Activated CD8-positive, alpha-beta memory T cell treated with anti-CD3 and anti-CD28 coated beads for 4 hours (primary cell): Measurements from ENCODE around the gene KSR1.
"Not testable (repeated sequence)": the region's sequence is repeated elsewhere in the genome, so short reads cannot be mapped to it uniquely, and the experiment has no call there.

Source experiments
- DNase-seq, 2 donors: peaks; one replicate each; pipeline ENCODE4 v3.0.0-alpha.2; 2020; ENCODE audit warnings: low read depth in 2 of 2

Gene KSR1

DNA sequence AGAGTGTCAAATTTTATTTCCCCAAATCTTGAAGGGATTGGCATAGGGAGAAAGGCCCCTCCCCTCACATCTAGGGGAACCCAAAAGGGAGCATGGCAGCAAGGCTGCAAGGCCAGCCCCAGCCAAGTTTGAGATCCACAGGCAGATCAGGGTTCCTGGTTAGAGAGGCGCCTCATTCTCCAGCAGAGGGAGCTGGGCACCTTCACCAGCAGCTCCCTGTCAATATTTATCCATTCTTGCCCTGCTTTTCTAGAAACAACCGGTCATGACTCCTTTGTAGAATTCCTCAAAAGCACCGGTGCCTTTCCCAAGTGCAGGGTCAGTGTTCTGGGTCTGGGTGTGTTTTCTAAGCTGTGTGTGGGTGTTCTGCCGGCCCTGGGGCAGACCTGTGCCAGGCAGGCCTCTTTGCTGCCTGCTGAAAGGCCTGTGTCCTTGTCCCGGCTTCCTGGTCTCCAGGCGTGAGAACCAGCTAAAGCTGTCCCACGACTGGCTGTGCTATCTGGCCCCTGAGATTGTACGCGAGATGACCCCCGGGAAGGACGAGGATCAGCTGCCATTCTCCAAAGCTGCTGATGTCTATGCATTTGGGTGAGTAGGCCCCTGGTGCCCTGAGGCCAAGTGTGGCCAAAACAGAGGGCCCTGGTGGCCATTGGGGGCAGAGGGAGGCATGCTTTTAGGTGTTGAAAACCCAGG lies 153.5 kb downstream of the KSR1 start:
- DNase-seq, result no peak

DNA sequence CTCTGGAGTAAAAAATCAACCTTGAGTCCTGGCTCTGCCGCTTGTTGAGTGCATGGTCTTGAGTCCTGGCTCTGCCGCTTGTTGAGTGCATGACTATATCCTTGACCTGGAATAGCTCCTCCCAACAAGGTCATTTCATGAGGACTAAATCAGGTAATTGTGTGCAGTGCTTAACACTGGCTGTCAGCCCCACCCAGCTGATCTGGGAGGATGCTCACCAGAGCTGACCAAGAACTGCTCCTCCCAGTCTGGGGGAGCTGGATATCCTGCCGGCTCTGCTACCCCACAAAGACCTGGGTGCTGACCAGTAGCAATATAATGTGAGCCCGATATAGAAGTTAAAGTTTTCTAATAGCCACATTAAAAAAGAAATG lies 154.0 kb downstream of the KSR1 start:
- DNase-seq, result no peak

DNA sequence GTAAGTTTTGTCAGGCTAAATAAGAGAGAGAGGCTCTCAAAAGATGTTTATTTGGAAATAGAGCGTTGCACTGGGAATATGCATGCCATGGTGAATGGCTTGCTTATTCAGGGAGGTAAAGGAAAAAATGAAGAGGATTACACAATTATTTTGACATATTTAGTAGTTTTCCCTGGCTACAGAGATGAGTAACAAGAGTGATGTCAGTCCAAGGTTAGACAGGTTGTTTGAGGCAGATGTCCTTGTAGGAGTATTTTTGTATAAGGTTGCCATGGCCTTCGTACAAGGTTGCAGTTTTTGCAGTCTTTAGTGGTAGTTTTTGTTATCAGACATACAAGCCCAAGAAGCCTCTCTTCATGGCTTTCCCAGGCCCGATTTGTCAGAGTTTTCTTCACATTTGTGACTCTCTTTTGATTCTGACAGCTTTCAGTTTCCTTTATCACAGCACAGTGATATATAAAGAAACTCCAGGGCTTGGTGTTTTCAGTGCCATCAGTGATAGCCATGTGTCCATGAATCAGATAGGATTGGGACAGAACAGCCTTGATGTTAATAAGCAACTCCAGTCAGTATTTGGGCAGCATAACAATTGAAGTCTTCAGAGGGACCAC lies 156.0 kb downstream of the KSR1 start:
- DNase-seq, result no peak

DNA sequence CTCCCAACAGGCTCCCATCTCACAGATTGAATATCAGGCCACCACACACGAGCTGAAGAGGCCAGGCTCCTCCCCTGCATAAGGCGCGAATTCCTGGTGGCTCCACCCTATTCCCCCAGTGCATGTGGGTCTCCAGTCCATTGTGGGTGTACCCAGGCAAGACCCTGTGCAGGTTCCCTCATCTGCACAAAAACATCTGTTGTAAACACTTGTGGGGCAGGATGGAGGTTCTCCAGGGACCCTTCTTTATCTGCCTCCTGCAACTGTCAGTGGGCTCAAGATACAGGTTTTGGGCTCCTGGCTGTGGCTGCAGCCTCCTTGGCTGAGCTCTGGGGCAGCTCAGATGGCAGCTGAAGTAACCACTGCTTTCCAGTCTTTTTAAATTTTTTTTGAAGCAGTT lies 157.2 kb downstream of the KSR1 start:
- DNase-seq, result no peak

DNA sequence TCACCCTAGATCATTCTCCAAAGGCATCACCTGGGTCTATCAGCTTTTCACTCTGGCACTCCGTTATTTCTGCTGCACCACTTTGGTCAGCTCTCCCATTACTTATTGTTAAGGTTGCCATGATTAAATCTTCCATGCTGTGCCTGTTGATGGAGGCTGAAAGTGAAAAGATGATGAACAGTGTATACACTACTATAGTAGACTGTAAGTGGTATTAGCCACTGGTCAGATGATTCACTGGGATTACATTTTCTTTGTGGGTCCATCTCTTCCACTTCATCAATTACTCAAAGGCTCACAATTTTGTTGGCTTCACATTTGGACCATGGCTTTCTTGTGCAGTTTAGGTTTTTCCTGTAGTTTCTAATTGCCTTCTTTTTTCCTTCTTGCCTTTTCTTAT lies 158.9 kb downstream of the KSR1 start:
- DNase-seq, result no peak

DNA sequence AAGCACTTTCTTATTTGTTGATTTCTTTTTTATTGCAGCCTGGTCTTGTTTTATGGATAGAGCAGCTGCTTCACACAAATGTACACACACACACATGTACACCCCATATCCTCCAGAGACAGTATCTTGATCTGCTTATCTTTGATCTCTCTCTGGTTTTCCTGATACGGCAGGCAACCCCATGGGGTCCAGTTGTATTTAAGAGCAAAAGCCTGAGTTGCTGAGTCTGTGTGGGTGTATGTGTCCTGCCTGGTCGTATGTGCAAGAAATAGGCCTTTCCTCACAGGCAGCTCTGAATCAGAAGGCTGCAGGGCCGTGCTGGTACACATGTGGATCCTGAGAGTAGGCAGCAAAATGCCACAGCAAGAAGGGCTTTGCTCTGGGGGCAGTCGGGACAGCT lies 160.2 kb downstream of the KSR1 start:
- DNase-seq, result no peak

DNA sequence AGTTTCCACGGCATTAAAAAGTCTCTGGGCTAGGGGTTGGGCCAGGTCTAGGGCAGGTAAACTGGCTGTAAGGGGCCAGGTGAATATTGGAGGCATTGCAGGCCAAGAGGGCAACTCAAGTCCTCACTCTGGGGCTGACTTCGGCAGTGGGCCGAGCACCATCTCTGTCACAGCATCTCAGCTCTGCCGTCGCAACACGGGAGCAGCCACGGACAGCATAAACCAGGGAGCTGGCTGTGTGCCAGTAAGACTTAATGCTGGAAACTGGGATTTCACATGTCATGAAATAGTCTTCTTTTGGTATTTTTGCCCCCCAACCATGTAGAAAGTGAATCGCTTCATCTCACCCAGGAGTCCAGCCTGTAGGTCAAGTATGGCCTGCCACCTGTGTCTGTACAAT lies 162.2 kb downstream of the KSR1 start:
- DNase-seq, result no peak

DNA sequence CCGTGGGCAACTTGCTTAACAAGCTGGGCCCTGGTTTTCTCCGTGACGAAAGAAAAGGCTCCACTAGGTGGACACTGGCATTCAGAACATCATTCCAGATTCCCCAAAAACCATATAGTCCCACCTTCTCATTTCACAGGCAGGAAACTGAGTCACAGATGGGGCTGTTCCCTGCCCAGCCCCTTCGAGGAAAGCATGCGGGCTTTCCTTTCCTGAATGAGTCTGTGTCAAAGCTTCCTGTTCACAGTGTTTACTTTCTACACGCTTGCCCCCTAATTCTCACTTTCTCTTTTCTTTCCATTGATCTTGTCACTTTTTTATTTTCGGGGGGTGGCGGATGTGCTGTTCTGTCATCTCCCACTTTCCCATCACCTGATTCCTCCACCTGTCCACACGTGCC lies 164.5 kb downstream of the KSR1 start:
- no peak for DNase-seq

DNA sequence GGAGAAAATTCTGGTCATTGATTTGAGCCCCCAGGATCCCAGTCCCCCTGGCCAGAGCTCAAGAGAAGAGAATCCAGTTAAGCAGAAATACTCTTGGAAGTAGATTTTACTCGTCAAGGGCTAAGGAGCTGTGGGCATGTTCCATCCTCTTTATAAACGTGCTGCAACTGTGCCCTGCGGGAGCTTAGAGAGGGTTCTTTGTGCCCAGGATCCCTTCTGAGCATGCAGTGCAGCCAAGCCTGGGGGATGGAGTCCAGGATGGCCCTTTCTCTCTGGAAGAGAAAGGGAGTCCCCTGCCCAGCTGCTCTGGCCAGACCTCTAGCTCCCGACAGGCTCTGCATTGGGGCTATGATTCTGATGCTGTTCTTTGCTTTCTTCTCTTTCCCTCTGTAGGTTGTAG lies 165.3 kb downstream of the KSR1 start:
- DNase-seq, result no peak

DNA sequence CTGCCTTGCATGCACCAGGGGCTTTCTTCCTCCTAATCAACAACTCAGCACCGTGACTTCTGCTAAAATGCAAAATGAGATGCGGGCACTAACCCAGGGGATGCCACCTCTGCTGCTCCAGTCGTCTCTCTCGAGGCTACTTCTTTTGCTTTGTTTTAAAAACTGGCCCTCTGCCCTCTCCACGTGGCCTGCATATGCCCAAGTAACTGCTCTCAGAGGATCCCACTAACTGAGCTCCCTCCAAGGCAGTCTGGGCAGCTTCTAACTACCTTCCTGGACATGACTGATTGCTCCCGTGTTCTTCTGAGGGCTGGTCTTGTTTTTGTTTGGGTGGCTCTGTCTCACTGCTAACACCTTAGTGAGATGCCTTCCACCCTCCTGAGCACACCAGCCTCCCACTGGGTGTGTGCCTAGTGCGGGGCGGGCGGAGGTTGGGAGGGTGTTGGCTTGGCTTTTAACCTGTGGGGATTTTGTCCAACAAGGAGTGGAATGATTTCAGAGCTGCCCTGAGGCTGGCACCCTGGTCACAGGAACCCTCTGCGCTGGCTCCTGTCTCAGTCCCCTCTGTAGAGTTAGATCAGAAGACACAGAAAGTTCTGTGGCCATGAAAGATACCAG lies 165.8 kb downstream of the KSR1 start:
- DNase-seq, result no peak

DNA sequence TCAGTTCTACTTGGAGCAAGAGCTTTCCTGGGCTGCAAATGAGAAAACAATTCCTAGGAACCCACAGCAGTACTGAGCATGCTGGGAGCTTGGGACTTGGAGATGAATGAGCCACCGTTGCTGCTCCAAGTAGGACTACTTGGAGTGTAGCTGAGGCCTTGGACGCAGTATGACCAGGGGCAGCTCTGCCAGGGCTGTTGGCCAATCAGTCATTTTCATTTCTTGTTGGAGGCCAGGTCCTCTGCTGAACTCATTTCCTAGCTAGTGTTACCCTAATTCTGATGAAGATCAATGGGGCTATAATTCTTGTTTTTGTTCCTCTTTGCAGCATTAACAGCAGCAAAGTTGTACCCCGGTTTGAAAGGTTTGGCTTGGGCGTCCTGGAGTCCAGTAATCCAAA lies 166.7 kb downstream of the KSR1 start:
- no peak for DNase-seq

DNA sequence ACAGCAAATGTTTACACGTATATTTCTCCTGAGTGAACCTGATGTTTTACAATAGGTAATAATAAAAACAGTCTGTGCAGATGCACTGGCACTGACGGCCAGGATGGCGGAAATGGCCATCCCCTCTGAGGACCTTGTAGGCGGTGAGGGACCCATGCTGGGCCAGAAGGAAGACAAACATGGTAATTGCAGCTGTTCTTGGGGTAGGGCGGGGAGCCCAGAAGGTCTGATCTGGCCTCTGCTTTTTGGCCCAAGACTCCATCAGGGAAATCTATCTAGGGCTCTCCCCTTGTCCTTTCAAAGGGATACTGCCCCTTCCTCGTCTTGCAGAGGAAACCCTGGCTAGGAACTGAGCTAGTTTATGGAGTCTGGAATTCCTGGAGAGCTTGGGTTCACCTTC lies 167.4 kb downstream of the KSR1 start:
- no peak for DNase-seq

DNA sequence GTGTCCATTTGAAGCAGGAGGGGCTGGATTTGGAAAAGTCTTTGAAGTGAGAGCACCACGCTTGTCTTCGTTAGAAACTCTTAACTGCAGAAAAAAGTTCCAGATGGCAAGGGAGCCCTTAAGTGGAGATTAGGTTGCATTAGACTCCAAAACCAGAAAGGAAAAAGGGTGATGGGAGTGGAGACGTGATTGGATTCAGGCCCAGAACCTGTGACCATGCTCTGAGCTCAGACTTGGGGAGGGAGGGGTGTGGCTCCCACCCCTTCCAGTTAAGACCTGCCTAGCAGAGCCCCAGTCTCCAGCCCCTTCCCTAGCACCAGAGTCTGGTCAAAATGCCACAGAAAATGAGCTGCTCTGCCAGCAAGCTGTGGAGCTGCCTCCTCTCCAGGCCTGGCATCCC lies 168.3 kb downstream of the KSR1 start:
- no peak for DNase-seq

DNA sequence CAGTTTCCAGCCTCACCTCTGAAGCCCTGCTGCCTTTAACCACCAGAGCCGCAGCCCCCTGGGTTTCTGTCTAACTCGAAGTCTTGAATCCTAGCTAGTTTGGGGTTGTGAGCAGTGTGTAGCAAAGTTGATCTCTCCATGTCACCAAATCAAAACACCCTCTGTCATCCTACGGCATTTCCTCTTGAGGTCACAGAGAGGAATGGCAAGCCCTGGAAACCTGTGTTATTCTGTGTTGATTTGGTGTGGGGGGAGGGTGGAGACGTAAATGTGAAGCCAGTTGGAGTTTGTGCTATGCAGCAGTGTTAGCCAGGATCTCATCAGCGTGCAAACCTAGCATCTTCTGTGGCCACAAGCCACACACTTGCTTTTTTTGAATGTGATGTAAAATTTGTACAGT lies 169.6 kb downstream of the KSR1 start:
- no peak for DNase-seq

DNA sequence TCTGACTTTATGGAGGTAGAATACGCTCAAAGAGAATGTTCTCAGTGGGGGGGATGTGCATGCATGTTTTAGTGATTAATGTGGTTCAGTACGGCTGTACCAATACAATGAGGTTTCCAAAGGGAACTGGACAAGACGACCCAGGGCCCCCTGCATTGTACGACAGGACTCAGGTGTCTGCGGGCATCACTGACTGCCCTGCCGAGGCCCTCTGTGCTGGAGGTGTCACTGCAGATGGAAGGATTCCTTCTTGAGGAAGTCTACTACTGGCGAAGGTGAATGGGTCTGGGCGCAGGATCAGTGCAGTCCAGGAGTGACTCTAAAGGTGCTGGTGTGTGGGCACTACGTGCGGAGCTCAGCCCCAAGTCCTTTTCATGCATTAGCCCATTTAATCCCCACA lies 171.3 kb downstream of the KSR1 start:
- no peak for DNase-seq

DNA sequence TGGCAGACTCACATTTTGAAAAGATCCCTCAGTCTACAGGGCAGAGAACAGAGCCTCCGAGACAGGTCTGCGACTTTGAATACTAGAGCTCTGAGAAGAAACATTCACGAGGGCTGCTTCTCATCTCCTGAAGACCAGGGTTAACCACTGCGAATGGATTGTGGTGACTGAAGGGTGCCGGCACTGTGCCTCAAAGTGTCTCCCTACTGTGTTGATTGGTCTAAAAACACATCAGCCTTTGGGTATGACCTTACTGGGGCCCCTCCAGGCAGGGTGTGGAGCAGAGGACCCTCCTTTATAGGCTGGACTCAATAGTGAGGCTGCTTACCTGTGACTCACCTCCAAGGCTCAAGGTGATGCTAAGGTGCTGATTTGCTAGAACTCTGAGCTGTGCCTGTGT lies 172.1 kb downstream of the KSR1 start:
- no peak for DNase-seq

DNA sequence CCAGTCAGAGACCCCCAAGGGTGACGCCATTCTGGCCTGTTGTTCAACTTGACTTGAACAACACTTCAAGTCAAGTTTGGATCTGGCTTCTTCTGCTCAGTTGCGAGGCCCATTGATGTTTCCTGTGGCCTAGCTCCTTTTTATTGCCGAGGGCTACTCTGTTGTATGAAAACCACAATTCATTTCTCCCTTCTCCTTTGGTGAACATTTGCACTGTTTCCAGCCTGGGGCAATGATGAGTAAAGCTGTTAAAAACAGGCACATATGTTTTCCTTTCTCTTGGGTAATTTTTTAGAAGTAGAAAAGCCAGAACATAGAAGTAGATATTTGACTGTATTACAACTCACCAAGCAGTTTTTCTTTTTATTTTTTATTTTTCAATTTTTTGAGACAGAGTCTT lies 173.0 kb downstream of the KSR1 start:
- DNase-seq, result not testable (repeated sequence)

DNA sequence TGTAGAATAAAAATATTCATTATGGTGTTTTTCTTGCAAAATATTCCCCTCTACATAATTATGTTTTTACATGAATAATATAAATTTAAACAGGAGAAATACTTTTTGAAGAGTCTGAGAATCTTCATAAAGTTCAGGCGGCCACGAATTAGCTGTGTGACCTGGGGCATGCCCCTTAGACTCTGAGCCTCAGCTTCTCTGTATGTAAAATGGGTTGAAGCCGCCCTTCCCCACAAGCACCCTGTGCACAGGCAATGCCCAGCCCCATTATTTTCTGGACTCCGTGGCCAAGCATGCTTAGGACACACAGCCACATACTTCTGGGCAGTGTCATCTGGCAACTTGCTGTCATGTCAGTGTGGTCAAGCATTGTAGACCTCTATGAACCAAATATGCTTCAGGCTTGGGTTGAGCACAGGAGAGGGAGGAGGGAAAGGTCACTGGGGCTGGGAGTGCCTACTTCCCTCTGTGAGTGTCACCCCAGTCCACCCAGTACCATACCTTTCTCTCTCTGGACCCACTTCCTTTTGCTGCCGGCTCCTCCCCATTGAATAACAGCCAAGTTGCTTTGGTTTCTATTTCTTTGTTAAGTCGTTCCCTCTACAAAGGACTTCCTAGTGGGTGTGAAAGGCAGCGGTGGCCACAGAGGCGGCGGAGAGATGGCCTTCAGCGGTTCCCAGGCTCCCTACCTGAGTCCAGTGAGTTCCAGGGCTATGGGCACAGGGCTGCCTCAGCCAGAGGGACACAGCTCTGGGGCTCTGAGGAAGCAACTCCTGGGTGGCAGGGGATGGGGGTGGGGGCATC lies 174.6 kb downstream of the KSR1 start, which contains the start of gene LGALS9:
Gene LGALS9, plus strand, starts transcription at position 582 of the 804 bp plus-strand sequence. Its CDS starts 78 bp downstream, at position 660.
- DNase-seq, result no peak

DNA sequence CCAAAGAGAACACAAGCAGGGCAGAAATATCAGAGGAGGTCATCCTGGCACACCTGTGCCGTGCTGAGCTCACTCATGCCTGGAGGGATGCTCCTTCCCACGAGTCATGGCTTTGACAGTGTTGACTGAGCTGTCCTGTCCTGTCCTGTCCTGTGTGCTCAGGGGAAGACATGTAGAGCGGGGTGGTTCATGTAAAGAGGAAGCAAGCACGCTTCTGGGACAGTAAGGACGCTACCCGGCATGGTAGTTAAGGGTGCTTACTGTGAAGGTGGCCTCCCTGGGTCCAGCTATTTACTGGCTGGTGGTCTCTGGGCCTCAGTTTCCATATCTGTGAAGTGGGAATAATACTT lies 175.1 kb downstream of the KSR1 start:
- DNase-seq, result no peak

DNA sequence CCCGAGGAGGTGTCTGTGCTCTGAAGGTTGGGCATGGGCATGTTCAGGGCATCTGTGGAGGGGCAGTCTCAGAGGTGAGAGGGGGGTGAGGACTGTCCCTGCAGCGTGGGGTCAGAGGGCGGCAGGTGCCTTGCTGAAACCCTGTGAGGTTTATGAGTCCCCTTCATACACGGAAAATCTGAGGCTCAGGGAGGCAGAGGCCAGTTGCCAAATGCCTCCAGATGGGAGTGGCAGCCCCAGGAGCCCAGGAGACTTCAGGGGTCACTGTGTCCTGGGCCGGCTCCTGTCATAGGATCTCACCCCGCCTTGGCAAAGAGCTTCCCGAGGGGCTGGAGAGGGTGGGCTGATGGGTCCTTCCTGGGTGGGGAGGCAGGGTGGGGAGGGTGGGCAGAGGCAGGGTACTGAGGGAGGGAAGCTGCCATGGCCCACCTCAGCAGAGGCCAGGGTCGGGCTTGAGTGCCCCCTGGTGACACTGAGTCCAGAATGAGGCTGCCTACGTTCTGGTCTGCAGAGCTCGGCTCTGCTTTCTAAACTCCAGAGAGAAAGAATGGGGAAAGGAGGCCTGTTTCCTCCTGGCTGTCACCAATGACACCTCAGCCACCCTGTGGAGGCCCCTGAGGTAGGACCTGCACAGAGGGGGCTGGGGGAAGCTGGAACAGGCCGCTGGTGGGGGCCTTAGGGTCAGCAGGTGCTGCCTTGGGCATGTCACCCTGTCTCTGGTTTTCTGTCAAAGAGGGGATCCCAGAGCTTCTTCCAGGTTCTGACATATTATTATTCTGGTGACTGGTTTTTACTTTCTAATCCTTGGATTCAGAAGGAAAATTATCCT lies 175.9 kb downstream of the KSR1 start:
- DNase-seq, result no peak

DNA sequence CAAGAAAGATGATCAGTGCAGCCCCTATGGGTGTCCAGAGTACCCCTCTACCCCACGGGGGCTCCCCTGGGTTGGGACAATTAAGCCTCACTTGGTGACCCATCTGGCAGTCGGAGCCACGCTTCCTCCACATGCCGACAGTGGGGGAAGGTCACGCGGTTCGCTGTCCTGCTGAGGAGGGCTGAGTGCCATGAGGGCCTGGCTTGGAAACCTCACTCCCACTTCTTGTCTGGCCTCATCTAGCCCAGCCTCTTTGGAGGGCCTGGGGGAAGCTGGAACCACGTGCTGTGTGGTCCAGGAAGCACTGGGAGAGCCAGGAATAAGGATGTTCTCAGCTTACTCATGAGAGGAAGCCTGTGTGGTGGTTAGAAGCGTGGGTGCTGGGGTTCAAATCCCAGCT lies 176.5 kb downstream of the KSR1 start:
- DNase-seq, result not testable (repeated sequence)
